Spleen (tissue), 11 donors: ENCODE measurements around the gene TTC31. TPM values are rescaled to one million over a fixed set of nuclear protein-coding genes. Genes with fewer than 3 reads are reported as not detected.

ENCODE experiments used
- DNase-seq: peaks from one replicate; pipeline ENCODE4 v3.0.0-alpha.2; 2020
- H3K27ac ChIP-seq, 8 donors: fragments of 200-600 bp; sonication (generic) in 7 of 8; 1 replicate in 4 of 8; 2 replicates in 4 of 8; pipeline versions ENCODE4 v1.5.0 to v1.8.0; 2016 to 2021; ENCODE audit warnings: inconsistent platforms in 4 of 8, mild to moderate bottlenecking in 4 of 8, moderate library complexity in 1 of 8
- H3K27me3 ChIP-seq, 7 donors: fragments of 200-600 bp; sonication (generic) in 6 of 7; replicated peaks in 1 of 7; 1 replicate in 4 of 7; 2 replicates in 3 of 7; pipeline versions ENCODE4 v1.5.0 to v1.8.0; 2016 to 2021; ENCODE audit warnings: inconsistent platforms in 3 of 7, mild to moderate bottlenecking in 1 of 7
- H3K36me3 ChIP-seq, 6 donors: fragments of 200-600 bp; sonication (generic) in 5 of 6; 1 replicate in 4 of 6; 2 replicates in 2 of 6; pipeline versions ENCODE4 v1.5.0 to v1.8.0; 2016 to 2021; ENCODE audit warnings: inconsistent platforms in 2 of 6
- H3K4me1 ChIP-seq, 6 donors: fragments of 200-600 bp; sonication (generic) in 5 of 6; 1 replicate in 3 of 6; 2 replicates in 3 of 6; pipeline versions ENCODE4 v1.5.0 to v1.8.0; 2016 to 2021; ENCODE audit warnings: inconsistent platforms in 3 of 6
- H3K4me3 ChIP-seq, 8 donors: fragments of 200-600 bp; sonication (generic) in 7 of 8; 1 replicate in 4 of 8; 2 replicates in 4 of 8; pipeline versions ENCODE4 v1.5.0 to v1.8.0; 2016 to 2021; ENCODE audit warnings: inconsistent platforms in 4 of 8, mild to moderate bottlenecking in 4 of 8, moderate library complexity in 2 of 8
- H3K9me3 ChIP-seq, 8 donors: fragments of 200-600 bp; sonication (generic) in 7 of 8; 1 replicate in 4 of 8; 2 replicates in 4 of 8; pipeline versions ENCODE4 v1.5.0 to v1.8.0; 2016 to 2021; ENCODE audit warnings: inconsistent platforms in 4 of 8
- POLR2A ChIP-seq, 3 donors: fragments of 450-650 bp; IDR thresholded peaks; one replicate each; pipeline ENCODE4 v1.5.1; 2017; ENCODE audit warnings: antibody characterized with exemption in 3 of 3, mild to moderate bottlenecking in 1 of 3
- POLR2AphosphoS5 ChIP-seq, 3 donors: sonication (generic); formaldehyde crosslinking; IDR thresholded peaks; one replicate each; pipeline ENCODE4 v1.5.1; 2017; ENCODE audit warnings: antibody characterized with exemption in 3 of 3
- WGBS, 5 donors: extraction: QIAGEN DNeasy Blood & Tissue Kit in 3 of 5; methylation state at CpG; one replicate each; pipeline versions ENCODE4 v1.1.5 to v1.1.7; 2013 to 2018; 5-methylcytosine and 5-hydroxymethylcytosine counted together
- intact Hi-C: fragments of 100-400 bp; cut with DNase I; formaldehyde crosslinking; loops from one replicate; pipeline ENCODE4 v1.15.0; 2023; ENCODE audit warnings: low total_unique reads
- polyA plus RNA-seq, 3 donors: library from polyadenylated mRNA; stranded (reverse); fragments of 200-250 nt; gene quantifications; one replicate each; pipeline ENCODE4 v1.2.1, GENCODE V29; 2013
- total RNA-seq, 7 donors: library from RNA; depleted of rRNA in 3 of 7; stranded (reverse); fragments of >200 nt in 3 of 7; fragmentation: NEBNext Ultra II Directional in 4 of 7; extraction: Animal tissue kit (Norgen Biotek cat#: 25700) in 4 of 7; gene quantifications; one replicate each; pipeline versions ENCODE4 v1.1.0 to v1.2.1, GENCODE V29; 2016 to 2021
- TF ChIP-seq, protein P1 (sequence below), 11 experiments: fragments of 200-600 bp in 7 of 11; fragments of 450-650 bp in 4 of 11; sonication (generic) in 4 of 11; IDR thresholded peaks in 8 of 11; conservative IDR thresholded peaks in 3 of 11; 1 replicate in 7 of 11; 2 replicates in 4 of 11; pipeline versions ENCODE4 v1.4.0 to v1.8.0; 2016 to 2021; ENCODE audit warnings: antibody characterized with exemption in 11 of 11, inconsistent platforms in 4 of 11, mild to moderate bottlenecking in 1 of 11
- donor health status: healthy with polysubstance abuse.
- donor health status: DM: no; HTN: no; CAD: no; lungs with moderate emphysema.
- donor health status: DM: no; HTN: no; CAD: no.
- donor health status: Bipolar disorder and iron deficiency.
- donor health status: healthy.
- donor health status: DM: no; HTN: no; CAD: no.
- donor health status: DM: yes; HTN: yes; CAD: no.

Gene TTC31
- total and polyA plus RNA-seq, 10 donors, result 15.7 to 51.3 (median 35.9) TPM

DNA sequence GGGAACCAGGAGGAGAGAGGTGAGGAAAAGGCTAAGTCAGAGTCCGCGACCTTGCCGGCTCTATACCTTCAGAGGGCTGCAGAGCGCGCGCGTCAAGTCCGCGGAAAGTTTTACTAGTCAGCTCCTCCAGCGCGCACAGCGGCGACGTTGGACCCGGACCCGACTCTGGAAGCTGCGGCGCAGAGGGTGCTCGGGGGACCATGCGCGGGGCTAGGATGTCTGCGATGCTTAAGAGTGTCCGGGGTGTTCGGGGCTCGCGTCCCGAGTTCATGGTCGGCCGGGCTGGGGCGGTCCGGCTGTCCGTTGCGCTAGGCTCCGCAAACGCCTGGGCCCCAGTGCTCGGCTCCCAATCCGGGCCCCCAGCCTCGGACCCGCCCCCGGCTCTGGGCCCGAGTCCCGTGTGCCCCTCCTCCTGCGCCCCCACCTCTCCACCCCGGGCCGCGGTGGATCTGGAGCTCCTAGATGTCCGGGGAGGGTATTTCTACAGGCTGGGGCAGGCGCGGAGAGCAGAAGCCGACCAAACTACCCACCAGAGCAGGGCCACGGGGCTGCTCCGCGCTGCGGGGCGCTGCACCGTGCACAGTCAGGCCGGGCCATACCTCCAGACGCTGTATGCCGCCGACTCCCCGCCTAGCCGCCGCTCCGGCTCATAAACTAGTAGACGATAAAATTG, 16.5 kb downstream of the TTC31 start, which contains the start of gene LBX2:
LBX2 (minus strand) TSS at position 337 of the 673 bp plus-strand sequence; CDS start at position 271, 66 bp downstream.
- intact Hi-C loops, result no loop called here
- Histone ChIP-seq H3K27me3 (peaks cover 9 to 78% (median 42%) of the 10 kb centered on the region in 7 donors), H3K4me1 (peaks cover 24 to 65% (median 57%) of the 10 kb centered on the region in 6 donors), H3K27ac (no peak within 1 kb of the TSS), H3K9me3 (no peaks in the 10 kb centered on the region), H3K36me3 (peaks cover 0 to 8% (median 2%) of the 10 kb centered on the region in 6 donors), H3K4me3 (peak within 1 kb of the TSS; percentile 6 to 68 (median 44))
- 4 to 11% (median 6%) methylated on average over 30 to 65 of the region's 65 CpGs for WGBS, 5 donors
- TF ChIP-seq POLR2AphosphoS5 (IDR thresholded peaks at IDR 0.05) (peak in 1 of 3 donors; percentile 54), POLR2A (IDR thresholded peaks at IDR 0.05) (no peak)
- peak; percentile 76 for DNase-seq

DNA sequence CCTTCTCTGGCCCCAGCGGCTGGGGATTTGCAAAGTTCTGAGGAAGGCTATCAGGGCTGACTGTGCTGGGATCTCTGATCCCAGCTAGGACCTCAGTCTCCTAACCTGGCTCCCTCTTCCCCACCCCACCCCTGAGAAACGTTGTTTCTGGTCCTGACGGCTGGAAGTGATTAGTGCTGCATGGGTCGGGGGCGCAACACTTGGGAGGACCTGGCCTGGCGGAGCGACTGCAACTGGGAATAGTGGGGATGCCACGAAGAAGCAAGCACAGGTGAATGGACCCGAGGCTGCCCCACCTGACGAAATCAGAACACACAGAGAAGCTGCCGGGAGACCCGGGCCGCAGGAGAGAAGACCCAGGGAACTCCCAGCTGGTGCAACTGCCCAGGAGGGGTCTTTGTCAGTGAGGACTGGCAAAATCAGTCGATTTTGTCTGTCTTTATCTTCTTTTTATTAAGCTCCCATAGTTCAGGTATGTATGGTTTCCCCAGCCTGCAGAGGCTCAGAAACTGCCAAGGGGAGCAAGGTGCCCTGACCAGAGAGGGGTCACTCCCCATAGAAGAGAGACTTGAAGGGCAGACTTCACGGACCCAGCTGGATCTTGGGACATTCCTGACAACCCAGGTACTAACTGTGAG, 17.2 kb downstream of the TTC31 start:
- Histone ChIP-seq H3K4me1 (peaks cover 24 to 71% (median 63%) of the 10 kb centered on the region in 6 donors), H3K9me3 (no peaks in the 10 kb centered on the region), H3K27me3 (peaks cover 9 to 79% (median 42%) of the 10 kb centered on the region in 7 donors), H3K4me3 (peak overlapping the region in 3 of 8 donors; percentile 50 to 68 (median 52)), H3K36me3 (peaks cover 0 to 11% (median 7%) of the 10 kb centered on the region in 6 donors), H3K27ac (no peak overlapping the region)
- DNase-seq, result peak; percentile 49
- no peak for TF ChIP-seq POLR2A (IDR thresholded peaks at IDR 0.05)
- TF ChIP-seq, protein P1, sequence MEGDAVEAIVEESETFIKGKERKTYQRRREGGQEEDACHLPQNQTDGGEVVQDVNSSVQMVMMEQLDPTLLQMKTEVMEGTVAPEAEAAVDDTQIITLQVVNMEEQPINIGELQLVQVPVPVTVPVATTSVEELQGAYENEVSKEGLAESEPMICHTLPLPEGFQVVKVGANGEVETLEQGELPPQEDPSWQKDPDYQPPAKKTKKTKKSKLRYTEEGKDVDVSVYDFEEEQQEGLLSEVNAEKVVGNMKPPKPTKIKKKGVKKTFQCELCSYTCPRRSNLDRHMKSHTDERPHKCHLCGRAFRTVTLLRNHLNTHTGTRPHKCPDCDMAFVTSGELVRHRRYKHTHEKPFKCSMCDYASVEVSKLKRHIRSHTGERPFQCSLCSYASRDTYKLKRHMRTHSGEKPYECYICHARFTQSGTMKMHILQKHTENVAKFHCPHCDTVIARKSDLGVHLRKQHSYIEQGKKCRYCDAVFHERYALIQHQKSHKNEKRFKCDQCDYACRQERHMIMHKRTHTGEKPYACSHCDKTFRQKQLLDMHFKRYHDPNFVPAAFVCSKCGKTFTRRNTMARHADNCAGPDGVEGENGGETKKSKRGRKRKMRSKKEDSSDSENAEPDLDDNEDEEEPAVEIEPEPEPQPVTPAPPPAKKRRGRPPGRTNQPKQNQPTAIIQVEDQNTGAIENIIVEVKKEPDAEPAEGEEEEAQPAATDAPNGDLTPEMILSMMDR (IDR thresholded peaks at IDR 0.05 in 8 of 11, conservative IDR thresholded peaks at IDR 0.05 in 3 of 11), result no peak
- no peak for TF ChIP-seq POLR2AphosphoS5 (IDR thresholded peaks at IDR 0.05)
- 52 to 73% (median 56%) methylated on average over 15 of the region's 15 CpGs for WGBS, 5 donors
- intact Hi-C loops, result loop anchor here (5.0 kb wide), 1 partner anchor 87 kb away; no protein-coding TSS in a partner anchor

DNA sequence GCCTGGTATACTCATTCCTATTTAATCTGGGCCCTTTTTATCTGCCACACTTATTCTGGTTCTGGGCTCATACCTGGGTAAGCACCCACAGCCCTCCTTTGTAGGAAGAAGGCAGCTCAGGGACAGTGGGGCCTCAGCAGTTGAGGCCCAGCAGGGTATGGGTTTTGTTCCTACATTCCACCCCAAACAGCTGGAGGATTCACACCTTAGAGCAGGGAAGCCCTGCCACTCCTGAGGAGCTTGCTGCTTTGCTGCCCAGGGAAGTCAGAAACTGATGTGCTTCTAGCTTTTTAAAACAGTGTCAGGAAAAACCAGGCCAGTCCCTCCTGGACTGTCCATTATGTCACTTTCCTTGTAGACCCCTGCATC, 17.7 kb downstream of the TTC31 start:
- no peak for TF ChIP-seq POLR2AphosphoS5 (IDR thresholded peaks at IDR 0.05)
- TF ChIP-seq, protein P1 (IDR thresholded peaks at IDR 0.05 in 8 of 11, conservative IDR thresholded peaks at IDR 0.05 in 3 of 11), result no peak
- no peak for TF ChIP-seq POLR2A (IDR thresholded peaks at IDR 0.05)
- Histone ChIP-seq H3K27me3 (peaks cover 9 to 79% (median 42%) of the 10 kb centered on the region in 7 donors), H3K36me3 (peaks cover 0 to 16% (median 12%) of the 10 kb centered on the region in 6 donors), H3K4me1 (peaks cover 28 to 76% (median 68%) of the 10 kb centered on the region in 6 donors), H3K9me3 (no peaks in the 10 kb centered on the region), H3K27ac (no peak overlapping the region), H3K4me3 (no peak overlapping the region)
- intact Hi-C loops, result loop anchor here (5.0 kb wide), 1 partner anchor 87 kb away; no protein-coding TSS in a partner anchor
- peak; percentile 18 for DNase-seq

DNA sequence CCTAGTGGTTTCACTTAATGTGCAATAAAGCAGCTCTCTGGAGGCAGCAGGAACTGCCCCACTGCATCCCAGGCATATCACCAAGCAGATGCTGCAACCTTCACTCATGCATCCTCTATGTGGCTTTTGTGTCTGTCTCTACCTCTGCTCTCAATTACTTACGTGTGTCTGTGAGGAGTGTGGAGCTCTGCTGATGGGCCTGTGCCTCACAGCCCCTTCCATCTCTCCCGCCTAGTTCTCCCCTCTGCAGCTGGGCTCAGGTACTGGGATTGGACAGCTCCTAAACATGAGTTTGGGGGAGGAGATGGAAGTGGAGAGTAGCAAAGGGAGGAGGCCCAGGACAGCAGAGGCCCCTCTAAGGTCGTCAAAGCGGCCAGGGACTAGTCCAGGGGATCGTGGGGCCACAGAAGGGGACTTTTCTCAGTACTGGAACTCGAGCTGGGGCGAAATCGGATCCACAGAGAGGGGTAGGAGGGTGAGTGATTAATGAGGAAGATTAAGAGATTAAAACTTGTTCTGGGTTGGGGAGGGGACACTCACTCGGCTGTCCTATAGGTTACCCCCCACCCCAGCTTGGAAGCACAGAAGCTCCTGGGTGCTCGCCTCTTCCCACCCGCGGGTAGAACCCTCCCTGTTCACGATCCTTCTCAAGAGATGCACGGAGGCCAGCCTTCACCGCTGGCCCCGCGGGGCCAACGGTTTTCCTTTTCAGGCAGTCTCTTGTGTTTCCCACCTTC, 18.6 kb downstream of the TTC31 start:
- WGBS, 5 donors, result 72 to 81% (median 73%) methylated on average over 18 of the region's 18 CpGs
- intact Hi-C loops, result loop anchor here (5.0 kb wide), 1 partner anchor 86 kb away; no protein-coding TSS in a partner anchor
- DNase-seq, result peak; percentile 58
- Histone ChIP-seq H3K4me3 (peak overlapping the region in 1 of 8 donors; percentile 90), H3K4me1 (peaks cover 37 to 86% (median 77%) of the 10 kb centered on the region in 6 donors), H3K27ac (no peak overlapping the region), H3K36me3 (peaks cover 0 to 23% (median 16%) of the 10 kb centered on the region in 6 donors), H3K9me3 (no peaks in the 10 kb centered on the region), H3K27me3 (peaks cover 9 to 79% (median 42%) of the 10 kb centered on the region in 7 donors)
- TF ChIP-seq, protein P1 (IDR thresholded peaks at IDR 0.05 in 8 of 11, conservative IDR thresholded peaks at IDR 0.05 in 3 of 11), result no peak
- TF ChIP-seq POLR2AphosphoS5 (IDR thresholded peaks at IDR 0.05), result no peak
- TF ChIP-seq POLR2A (IDR thresholded peaks at IDR 0.05), result no peak
